NOMO-1 (cell line): ENCODE data around the gene ZFP3.
"Not testable (repeated sequence)": the region's sequence is repeated elsewhere in the genome, so short reads cannot be mapped to it uniquely, and the experiment has no call there.

Experiments
- DNase-seq, 2 experiments: peaks; one replicate each; lab custom pipeline; 2025; ENCODE audit not compliant: unreplicated experiment in 2 of 2; lab: John Stamatoyannopoulos, UW

The ZFP3 gene

GRCh38 chr17:5136580-5137412, 58.5 kb downstream of the ZFP3 start:
- not testable (repeated sequence) for DNase-seq

GRCh38 chr17:5137511-5138197, 59.4 kb downstream of the ZFP3 start:
- not testable (repeated sequence) for DNase-seq

GRCh38 chr17:5138198-5138544, 59.9 kb downstream of the ZFP3 start:
- DNase-seq, result not testable (repeated sequence)

GRCh38 chr17:5138616-5139457, 60.6 kb downstream of the ZFP3 start:
- DNase-seq, result no peak

- no peak for DNase-seq
Measured at GRCh38 chr17:5139458-5139732, 61.1 kb downstream of the ZFP3 start.

- not testable (repeated sequence) for DNase-seq
Measured at GRCh38 chr17:5142877-5143276, 64.6 kb downstream of the ZFP3 start.
